ENCODE results near the gene NTPCR.

The NTPCR gene

DNA sequence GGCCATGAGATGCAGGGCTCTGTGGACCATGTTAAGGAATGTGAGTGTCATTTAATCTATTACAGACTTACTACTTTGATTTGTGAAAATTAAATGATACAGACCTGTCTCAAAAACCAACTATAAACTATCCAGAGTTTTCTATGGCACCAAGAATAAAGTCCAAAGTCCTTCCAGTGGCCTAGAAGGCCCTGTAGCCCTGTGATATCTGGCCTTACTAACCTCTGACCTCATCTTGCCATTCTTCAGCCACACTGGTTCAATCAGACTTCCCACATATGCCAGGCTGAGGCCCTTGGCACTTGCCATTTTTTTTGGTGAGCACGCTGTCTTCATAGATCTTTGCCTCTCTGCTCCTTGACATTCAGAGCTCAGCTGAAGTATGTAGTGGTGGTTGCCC, 7.7 kb downstream of the NTPCR start:
- Histone ChIP-seq H2AFZ (ENCODE audit: low read depth, low read length) (no peak overlapping the region), H3K9ac (ENCODE audit: low read depth, low read length) (no peak overlapping the region), H3K27ac (ENCODE audit: low read length) (no peak overlapping the region), H3K4me1 (ENCODE audit: insufficient read depth, low read length) (peaks cover 3% of the 10 kb centered on the region), H3K4me3 (ENCODE audit: low read depth in 1 of 2, low read length in 2 of 2) (no peak overlapping the region), H3K4me2 (ENCODE audit: insufficient read depth, low read length) (no peak overlapping the region), H3K9me3 (ENCODE audit: insufficient read depth, low read length, severe bottlenecking) (peaks cover 11% of the 10 kb centered on the region), H3K36me3 (ENCODE audit: insufficient read depth, low read length) (peaks cover 46% of the 10 kb centered on the region), H4K20me1 (ENCODE audit: insufficient read depth, low read length) (no peaks in the 10 kb centered on the region), H3K79me2 (ENCODE audit: insufficient read depth, low read length) (peaks cover 24% of the 10 kb centered on the region), H3K27me3 (ENCODE audit: insufficient read depth, low read length, poor library complexity) (no peaks in the 10 kb centered on the region)
- DNase-seq (no peak), ATAC-seq (ENCODE audit: insufficient read depth, low read depth) (no peak)
- TF ChIP-seq EZH2 (IDR thresholded peaks at IDR 0.05; ENCODE audit: borderline replicate concordance, low read depth, low read length, severe bottlenecking): no peak
- TF ChIP-seq, protein P1, sequence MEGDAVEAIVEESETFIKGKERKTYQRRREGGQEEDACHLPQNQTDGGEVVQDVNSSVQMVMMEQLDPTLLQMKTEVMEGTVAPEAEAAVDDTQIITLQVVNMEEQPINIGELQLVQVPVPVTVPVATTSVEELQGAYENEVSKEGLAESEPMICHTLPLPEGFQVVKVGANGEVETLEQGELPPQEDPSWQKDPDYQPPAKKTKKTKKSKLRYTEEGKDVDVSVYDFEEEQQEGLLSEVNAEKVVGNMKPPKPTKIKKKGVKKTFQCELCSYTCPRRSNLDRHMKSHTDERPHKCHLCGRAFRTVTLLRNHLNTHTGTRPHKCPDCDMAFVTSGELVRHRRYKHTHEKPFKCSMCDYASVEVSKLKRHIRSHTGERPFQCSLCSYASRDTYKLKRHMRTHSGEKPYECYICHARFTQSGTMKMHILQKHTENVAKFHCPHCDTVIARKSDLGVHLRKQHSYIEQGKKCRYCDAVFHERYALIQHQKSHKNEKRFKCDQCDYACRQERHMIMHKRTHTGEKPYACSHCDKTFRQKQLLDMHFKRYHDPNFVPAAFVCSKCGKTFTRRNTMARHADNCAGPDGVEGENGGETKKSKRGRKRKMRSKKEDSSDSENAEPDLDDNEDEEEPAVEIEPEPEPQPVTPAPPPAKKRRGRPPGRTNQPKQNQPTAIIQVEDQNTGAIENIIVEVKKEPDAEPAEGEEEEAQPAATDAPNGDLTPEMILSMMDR (IDR thresholded peaks at IDR 0.05; ENCODE audit: borderline replicate concordance, extremely low read depth, low read length, poor library complexity, severe bottlenecking): no peak

DNA sequence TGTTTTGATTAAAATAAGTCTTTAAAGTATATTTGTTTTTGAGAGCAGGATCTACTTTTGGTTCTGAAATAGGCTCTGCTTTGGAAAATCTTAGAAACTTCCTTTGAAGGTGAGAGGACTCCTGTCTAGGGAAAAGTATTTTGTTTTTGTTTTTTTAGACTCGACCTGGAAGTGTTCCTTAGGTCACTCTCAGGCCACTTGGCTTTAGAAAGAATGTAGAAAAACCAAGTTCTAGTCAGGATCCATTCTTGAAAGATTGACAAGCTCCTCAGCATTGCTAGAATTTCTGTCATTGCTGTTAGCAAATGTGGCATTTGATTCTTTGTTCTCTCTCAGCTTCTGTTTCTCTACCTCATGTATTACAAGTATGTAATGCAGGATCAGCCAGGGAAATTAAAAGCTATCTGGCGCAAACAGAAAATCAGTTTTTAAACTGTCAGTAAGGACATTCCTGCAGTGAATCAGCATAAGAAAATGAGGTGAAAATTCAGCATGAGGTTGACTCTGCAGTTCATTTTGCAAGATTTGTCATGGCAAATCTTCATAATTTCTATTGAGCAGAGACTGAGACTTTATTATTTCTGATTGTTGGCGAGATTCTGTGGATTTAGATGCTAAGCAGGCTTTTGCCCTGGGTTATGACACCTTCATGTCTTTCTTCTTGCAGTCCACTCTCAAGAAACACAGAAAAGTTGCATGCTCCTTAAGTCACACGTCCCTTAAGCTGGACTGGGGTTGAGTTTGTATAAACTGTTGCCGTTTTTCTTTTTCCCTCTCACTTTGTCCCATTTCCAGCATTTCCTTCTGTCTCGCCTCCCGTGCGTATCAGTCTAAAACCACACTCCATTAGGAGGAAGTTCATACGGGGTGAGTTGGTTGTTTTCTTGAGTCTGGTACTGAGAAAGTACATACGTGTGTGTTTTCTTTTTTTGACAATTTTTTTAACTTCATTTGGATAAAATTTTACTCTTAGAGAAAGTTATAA, 12.6 kb downstream of the NTPCR start:
- Histone ChIP-seq H3K27me3 (ENCODE audit: insufficient read depth, low read length, poor library complexity) (no peaks in the 10 kb centered on the region), H3K9me3 (ENCODE audit: insufficient read depth, low read length, severe bottlenecking) (peaks cover 6% of the 10 kb centered on the region), H3K79me2 (ENCODE audit: insufficient read depth, low read length) (peaks cover 10% of the 10 kb centered on the region), H3K36me3 (ENCODE audit: insufficient read depth, low read length) (peaks cover 47% of the 10 kb centered on the region), H2AFZ (ENCODE audit: low read depth, low read length) (no peak overlapping the region), H4K20me1 (ENCODE audit: insufficient read depth, low read length) (no peaks in the 10 kb centered on the region), H3K4me3 (ENCODE audit: low read depth in 1 of 2, low read length in 2 of 2) (no peak overlapping the region), H3K27ac (ENCODE audit: low read length) (no peak overlapping the region), H3K4me2 (ENCODE audit: insufficient read depth, low read length) (no peak overlapping the region), H3K9ac (ENCODE audit: low read depth, low read length) (no peak overlapping the region), H3K4me1 (ENCODE audit: insufficient read depth, low read length) (0 out of 2 replicates have a peak, but pooled peaks cover 6% of the 10 kb centered on the region)
- no peak for DNase-seq
- ATAC-seq (ENCODE audit: insufficient read depth, low read depth): no peak
- TF ChIP-seq, protein P1 (IDR thresholded peaks at IDR 0.05; ENCODE audit: borderline replicate concordance, extremely low read depth, low read length, poor library complexity, severe bottlenecking): no peak
- no peak for TF ChIP-seq EZH2 (IDR thresholded peaks at IDR 0.05; ENCODE audit: borderline replicate concordance, low read depth, low read length, severe bottlenecking)

DNA sequence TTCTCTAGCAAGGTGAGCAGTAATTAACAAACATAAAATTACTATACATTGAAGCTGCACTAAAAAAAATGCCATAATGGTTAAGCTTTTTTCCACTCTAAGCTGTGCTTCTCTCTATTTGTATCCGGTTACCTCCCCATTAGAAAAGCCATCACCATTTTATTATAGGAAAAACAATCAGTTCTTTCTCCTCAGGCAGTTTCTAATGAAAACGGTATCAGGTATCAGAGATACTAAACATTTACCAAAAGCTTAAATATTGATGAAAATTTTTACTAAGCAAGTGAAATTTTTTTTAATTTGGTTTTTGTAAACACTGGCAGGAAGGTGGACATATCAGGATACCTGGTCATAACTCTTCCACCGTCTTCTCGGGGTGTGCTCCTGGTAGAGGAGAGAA, 14.2 kb downstream of the NTPCR start:
- Histone ChIP-seq H3K79me2 (ENCODE audit: insufficient read depth, low read length) (peaks cover 10% of the 10 kb centered on the region), H3K27me3 (ENCODE audit: insufficient read depth, low read length, poor library complexity) (no peaks in the 10 kb centered on the region), H2AFZ (ENCODE audit: low read depth, low read length) (no peak overlapping the region), H3K9me3 (ENCODE audit: insufficient read depth, low read length, severe bottlenecking) (no peaks in the 10 kb centered on the region), H3K4me2 (ENCODE audit: insufficient read depth, low read length) (no peak overlapping the region), H3K9ac (ENCODE audit: low read depth, low read length) (no peak overlapping the region), H3K36me3 (ENCODE audit: insufficient read depth, low read length) (peaks cover 46% of the 10 kb centered on the region), H3K4me1 (ENCODE audit: insufficient read depth, low read length) (0 out of 2 replicates have a peak, but pooled peaks cover 9% of the 10 kb centered on the region), H3K27ac (ENCODE audit: low read length) (no peak overlapping the region), H3K4me3 (ENCODE audit: low read depth in 1 of 2, low read length in 2 of 2) (no peak overlapping the region), H4K20me1 (ENCODE audit: insufficient read depth, low read length) (no peaks in the 10 kb centered on the region)
- ATAC-seq (ENCODE audit: insufficient read depth, low read depth) (no peak), DNase-seq (no peak)
- no peak for TF ChIP-seq EZH2 (IDR thresholded peaks at IDR 0.05; ENCODE audit: borderline replicate concordance, low read depth, low read length, severe bottlenecking)
- TF ChIP-seq, protein P1 (IDR thresholded peaks at IDR 0.05; ENCODE audit: borderline replicate concordance, extremely low read depth, low read length, poor library complexity, severe bottlenecking): no peak

All from DND-41 (cell line).